BJ (cell line): Measurements from ENCODE around the gene DLST. TPM values are rescaled to one million over a fixed set of nuclear protein-coding genes. Genes with fewer than 3 reads are reported as not detected.

ENCODE experiments used
- CTCF ChIA-PET: fragments of 350-600 bp; formaldehyde crosslinking; extraction: SDS; loops from one replicate; lab custom pipeline; 2021; ENCODE audit warnings: antibody characterized with exemption, inconsistent platforms; lab: Yijun Ruan, JAX
- POLR2A ChIA-PET: fragments of 300-600 bp; sonication (Branson Sonifier 250); formaldehyde crosslinking; extraction: SDS; loops from one replicate; lab custom pipeline; 2021; ENCODE audit warnings: antibody characterized with exemption; lab: Charles Lee
- DNase-seq: peaks from one replicate; pipeline ENCODE4 v3.0.0-alpha.2; 2011; ENCODE audit warnings: low read depth
- H3K27me3 ChIP-seq: 2 replicates; pipeline ENCODE4 v1.6.0; 2011; ENCODE audit warnings: low read length; ENCODE audit not compliant: control insufficient read depth, insufficient read depth
- H3K36me3 ChIP-seq: 2 replicates; pipeline ENCODE4 v1.5.1; 2011; ENCODE audit warnings: low read length; ENCODE audit not compliant: control insufficient read depth, insufficient read depth
- H3K4me3 ChIP-seq: 2 replicates; pipeline ENCODE4 v1.5.1; 2011; ENCODE audit warnings: low read depth, mild to moderate bottlenecking, control low read depth, low read length
- polyA plus RNA-seq: library from polyadenylated mRNA; depleted of rRNA; stranded (reverse); fragments of >200 nt; gene quantifications from 2 replicates; pipeline ENCODE4 v1.2.3, GENCODE V29; 2011
- TF ChIP-seq, protein P1 (sequence below): IDR thresholded peaks from 2 replicates; pipeline ENCODE4 v1.5.1; 2011; ENCODE audit warnings: low read depth, mild to moderate bottlenecking, control low read depth, inconsistent platforms, low read length, moderate library complexity; ENCODE audit not compliant: insufficient read depth

Gene DLST
- polyA plus RNA-seq, 1 experiment, result 150 TPM

DNA sequence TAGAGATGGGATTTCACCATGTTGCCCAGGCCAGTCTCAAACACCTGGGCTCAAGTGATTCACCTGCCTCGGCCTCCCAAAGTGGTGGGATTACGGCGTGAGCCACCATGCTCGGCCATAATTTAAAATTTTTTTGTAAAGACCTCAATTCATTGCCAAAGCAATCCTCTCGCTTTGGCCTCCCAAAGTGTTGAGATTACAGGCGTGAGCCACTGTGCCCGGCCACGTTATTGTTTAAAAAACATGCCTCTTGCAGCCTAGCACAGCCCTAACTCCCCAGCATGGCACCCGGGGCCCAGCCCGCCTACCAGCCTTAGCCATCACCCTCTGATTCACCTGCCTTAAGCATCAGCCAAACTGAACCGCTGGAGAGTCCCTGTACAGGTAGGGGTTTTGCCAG, 54.4 kb downstream of the DLST start:
- Histone ChIP-seq H3K27me3 (peaks cover 2% of the 10 kb centered on the region; the same call in 1 of the 2 replicates), H3K36me3 (no peaks in the 10 kb centered on the region), H3K4me3 (no peak overlapping the region)
- TF ChIP-seq, protein P1, sequence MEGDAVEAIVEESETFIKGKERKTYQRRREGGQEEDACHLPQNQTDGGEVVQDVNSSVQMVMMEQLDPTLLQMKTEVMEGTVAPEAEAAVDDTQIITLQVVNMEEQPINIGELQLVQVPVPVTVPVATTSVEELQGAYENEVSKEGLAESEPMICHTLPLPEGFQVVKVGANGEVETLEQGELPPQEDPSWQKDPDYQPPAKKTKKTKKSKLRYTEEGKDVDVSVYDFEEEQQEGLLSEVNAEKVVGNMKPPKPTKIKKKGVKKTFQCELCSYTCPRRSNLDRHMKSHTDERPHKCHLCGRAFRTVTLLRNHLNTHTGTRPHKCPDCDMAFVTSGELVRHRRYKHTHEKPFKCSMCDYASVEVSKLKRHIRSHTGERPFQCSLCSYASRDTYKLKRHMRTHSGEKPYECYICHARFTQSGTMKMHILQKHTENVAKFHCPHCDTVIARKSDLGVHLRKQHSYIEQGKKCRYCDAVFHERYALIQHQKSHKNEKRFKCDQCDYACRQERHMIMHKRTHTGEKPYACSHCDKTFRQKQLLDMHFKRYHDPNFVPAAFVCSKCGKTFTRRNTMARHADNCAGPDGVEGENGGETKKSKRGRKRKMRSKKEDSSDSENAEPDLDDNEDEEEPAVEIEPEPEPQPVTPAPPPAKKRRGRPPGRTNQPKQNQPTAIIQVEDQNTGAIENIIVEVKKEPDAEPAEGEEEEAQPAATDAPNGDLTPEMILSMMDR, result no peak
- POLR2A ChIA-PET, result interaction anchor here (0.6 kb wide), 1 partner anchor 30 kb away, joined by 4 read pairs; no protein-coding TSS in a partner anchor
- CTCF ChIA-PET, result interaction anchor here (1.1 to 2.6 kb wide), 3 partner anchors 10 to 30 kb away, joined by 5 to 16 read pairs (median 8); no protein-coding TSS in a partner anchor
- no peak for DNase-seq

DNA sequence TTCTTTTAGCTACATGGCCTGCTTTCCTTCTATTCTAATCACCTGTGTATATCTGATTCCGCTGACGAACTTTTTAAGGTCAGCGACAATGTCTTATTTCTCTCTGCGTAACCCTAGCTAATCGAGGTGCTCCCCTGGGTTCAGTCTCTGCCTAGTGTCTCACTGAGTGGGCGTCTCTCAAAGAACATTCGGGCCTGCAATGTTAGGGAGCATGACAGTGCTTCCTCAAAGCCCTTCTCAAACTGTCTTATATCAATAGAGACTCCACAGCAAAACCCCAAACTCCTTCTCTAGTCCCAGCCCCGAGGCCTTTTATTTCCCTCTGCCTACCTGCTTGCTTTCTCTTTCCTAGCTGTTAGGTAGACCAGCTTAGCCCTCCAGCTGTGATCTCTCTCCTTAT, 55.0 kb downstream of the DLST start:
- TF ChIP-seq, protein P1, result no peak
- Histone ChIP-seq H3K27me3 (no peaks in the 10 kb centered on the region), H3K4me3 (no peak overlapping the region), H3K36me3 (no peaks in the 10 kb centered on the region)
- DNase-seq, result no peak
- POLR2A ChIA-PET, result interaction anchor here (0.6 kb wide), 1 partner anchor 30 kb away, joined by 4 read pairs; no protein-coding TSS in a partner anchor
- CTCF ChIA-PET, result interaction anchor here (0.7 to 2.2 kb wide), 4 partner anchors 9 to 152 kb away, joined by 3 to 8 read pairs (median 4); no protein-coding TSS in a partner anchor

DNA sequence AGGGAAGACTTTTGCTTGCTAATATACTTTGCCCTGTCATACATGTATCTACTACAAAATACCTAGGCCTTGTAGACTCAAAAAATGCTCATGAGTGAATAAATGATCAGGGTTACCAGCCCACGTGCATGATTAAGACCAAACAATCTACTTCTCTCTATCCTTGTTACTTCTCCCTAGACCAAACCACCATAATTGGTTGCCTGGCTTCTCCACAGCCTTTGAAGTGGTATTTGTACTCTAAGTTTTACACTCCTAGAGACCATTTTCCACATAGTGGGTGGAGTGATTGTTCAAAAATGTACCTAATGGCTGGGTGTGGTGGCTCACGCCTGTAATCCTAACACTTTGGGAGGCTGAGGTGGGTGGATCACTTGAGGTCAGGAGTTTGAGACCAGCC, 55.5 kb downstream of the DLST start:
- Histone ChIP-seq H3K27me3 (no peaks in the 10 kb centered on the region), H3K36me3 (no peaks in the 10 kb centered on the region), H3K4me3 (no peak overlapping the region)
- TF ChIP-seq, protein P1, result no peak
- ChIA-PET CTCF (interaction anchor here (0.7 to 2.2 kb wide), 4 partner anchors 9 to 151 kb away, joined by 3 to 8 read pairs (median 4); no protein-coding TSS in a partner anchor), POLR2A (no interaction called here)
- no peak for DNase-seq

DNA sequence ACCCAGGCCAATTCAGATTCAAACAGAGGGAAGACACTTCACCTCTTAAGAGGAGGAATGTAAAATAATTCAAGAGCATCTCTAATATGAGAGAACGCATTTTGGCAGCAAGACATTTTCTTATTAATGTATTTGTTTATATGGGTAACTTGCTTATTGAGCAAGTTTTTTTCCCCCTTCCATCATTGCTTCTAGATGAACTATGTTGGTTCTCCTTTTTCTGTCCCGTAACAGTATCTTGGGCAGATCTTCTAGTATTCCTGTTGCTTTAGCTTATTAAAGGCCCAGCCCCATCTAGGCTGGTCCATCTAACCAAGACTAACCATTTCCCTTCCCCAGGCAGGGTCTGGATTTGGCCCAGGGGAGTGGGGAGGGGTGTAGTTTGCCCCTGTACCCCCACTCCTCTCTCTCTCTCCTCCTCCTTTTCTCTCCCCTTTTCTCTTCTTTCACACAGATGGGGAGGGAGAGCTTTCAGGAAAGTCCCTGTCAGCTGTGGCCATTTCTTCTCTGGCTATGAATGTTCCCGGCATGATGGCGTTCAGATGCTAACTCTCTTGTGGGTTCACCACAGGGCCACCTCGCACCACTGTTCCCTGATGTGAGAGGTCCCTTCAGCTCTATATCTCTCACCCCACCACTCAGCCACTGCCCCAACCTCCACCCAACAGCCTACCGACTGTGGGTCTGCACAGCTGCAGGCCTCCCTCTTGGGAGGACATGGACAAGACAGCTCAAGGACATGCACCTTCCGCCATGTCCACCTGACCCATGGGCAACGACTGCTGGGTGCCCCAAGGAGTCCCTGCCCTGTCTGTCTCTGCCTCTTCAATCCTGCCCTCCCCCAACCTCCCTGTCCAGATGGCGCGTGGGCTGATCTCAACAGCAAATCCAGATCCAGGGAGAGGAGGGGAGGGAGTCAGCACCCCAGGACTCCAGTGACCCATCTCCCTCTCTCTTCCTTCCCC, 57.1 kb downstream of the DLST start:
- no peaks in the 10 kb centered on the region for H3K27me3 ChIP-seq
- no peak for DNase-seq
- H3K36me3 ChIP-seq, result no peaks in the 10 kb centered on the region
- ChIA-PET POLR2A (interaction anchor here (0.5 to 1.0 kb wide), 2 partner anchors 16 to 244 kb away, joined by 3 to 8 read pairs; partner anchors contain the start of gene RPS6KL1), CTCF (interaction anchor here (0.6 to 3.1 kb wide), 8 partner anchors 14 to 327 kb away, joined by 3 to 19 read pairs (median 3); partner anchors contain the start of gene LTBP2)
- no peak overlapping the region for H3K4me3 ChIP-seq
- TF ChIP-seq, protein P1, result no peak

DNA sequence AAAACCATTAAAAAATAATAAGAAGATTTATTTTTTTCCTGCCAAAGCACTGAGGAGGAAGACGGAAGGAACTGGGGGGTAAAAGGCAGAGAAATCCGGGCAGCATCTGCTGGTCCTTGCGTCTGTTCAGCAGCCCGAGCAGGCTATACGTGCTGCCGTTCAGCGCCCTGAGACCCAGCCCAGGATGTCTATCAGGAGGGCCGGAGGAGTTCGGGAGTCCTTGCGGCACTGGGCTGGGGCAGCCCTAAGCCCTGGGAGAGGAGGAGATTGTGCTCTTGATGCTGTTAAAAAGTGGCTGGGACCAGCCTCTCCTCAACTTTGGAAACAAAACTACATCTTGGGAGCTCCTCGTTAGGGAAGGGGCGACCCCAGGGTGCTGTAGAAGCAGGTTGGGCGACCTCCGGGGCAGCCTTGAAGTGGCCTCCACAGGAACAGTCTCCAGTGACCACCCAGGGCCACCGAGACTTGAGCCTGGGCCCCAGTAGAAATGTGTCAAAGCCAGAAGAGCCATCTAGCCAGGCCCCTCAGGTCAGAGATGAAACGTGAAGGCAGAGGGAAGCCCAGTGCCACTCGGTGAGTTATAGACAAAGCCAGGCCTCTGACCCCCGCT, 59.3 kb downstream of the DLST start:
- no peak for DNase-seq
- CTCF ChIA-PET, result interaction anchor here (0.6 to 2.3 kb wide), 5 partner anchors 11 to 147 kb away, joined by 4 to 30 read pairs (median 7); no protein-coding TSS in a partner anchor

More for the DNA sequence above, 59.3 kb downstream of the DLST start:
- TF ChIP-seq, protein P1, result no peak
- Histone ChIP-seq H3K36me3 (peaks cover 4% of the 10 kb centered on the region), H3K27me3 (no peaks in the 10 kb centered on the region), H3K4me3 (no peak overlapping the region)
- POLR2A ChIA-PET, result no interaction called here
